ENCODE results near the gene STMN1.

Gene STMN1

GRCh38 chr1:25898223-25899015, 7.8 kb downstream of the STMN1 start:
- no peak overlapping the region for H3K4me3 ChIP-seq (ENCODE audit: low read length)
- no peak for DNase-seq (ENCODE audit: low read depth, low spot score)

GRCh38 chr1:25897754-25898153, 8.5 kb downstream of the STMN1 start:
- no peak overlapping the region for H3K4me3 ChIP-seq (ENCODE audit: low read length)
- DNase-seq (ENCODE audit: low read depth, low spot score): no peak

DNA sequence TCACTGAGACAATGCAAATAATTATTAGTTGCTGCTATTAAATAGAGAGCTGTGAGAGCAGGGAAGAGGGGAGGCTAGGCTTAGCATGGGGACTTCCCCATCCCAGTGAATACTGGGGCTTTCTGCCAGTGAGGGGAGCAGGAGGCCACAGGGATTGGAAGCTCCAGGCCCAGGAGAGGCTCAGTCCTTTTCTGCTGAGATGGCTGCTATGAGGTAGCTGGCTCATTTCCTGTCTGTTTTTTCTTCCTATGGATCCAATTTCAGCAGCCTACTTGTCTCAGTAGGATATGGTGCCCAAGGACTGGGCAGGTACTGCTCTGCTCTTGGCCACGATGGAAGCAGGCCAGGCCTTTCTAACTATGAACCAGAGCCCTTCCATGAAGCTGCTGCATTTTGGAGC, 10.0 kb downstream of the STMN1 start:
- DNase-seq (ENCODE audit: low read depth, low spot score): no peak
- no peak overlapping the region for H3K4me3 ChIP-seq (ENCODE audit: low read length)

GRCh38 chr1:25895365-25895990, 10.7 kb downstream of the STMN1 start:
- DNase-seq (ENCODE audit: low read depth, low spot score): peak; percentile 87
- H3K4me3 ChIP-seq (ENCODE audit: low read length): no peak overlapping the region

DNA sequence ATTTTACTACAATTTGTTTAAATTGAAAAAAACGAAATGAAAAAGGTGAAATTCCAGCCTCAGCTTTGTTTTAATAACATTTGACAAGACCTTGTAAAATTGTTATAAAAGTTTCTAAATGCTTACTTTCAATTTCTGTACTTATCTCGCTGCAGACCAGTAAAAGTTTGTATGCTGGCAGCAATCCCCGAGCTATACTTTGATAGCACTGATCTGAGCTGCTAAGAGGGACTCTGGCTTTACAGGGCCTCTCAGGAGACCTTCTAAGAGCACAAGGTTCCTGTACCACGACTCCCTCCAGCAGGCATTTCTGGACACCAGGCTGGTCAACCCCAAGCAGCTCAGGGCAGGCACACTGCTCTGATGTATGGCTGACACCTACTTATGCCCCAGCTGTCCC, 13.1 kb downstream of the STMN1 start:
- no peak overlapping the region for H3K4me3 ChIP-seq (ENCODE audit: low read length)
- DNase-seq (ENCODE audit: low read depth, low spot score): no peak

- no peak for DNase-seq (ENCODE audit: low read depth, low spot score)
- no peak overlapping the region for H3K4me3 ChIP-seq (ENCODE audit: low read length)
Measured at GRCh38 chr1:25891606-25892005, 14.6 kb downstream of the STMN1 start.

DNA sequence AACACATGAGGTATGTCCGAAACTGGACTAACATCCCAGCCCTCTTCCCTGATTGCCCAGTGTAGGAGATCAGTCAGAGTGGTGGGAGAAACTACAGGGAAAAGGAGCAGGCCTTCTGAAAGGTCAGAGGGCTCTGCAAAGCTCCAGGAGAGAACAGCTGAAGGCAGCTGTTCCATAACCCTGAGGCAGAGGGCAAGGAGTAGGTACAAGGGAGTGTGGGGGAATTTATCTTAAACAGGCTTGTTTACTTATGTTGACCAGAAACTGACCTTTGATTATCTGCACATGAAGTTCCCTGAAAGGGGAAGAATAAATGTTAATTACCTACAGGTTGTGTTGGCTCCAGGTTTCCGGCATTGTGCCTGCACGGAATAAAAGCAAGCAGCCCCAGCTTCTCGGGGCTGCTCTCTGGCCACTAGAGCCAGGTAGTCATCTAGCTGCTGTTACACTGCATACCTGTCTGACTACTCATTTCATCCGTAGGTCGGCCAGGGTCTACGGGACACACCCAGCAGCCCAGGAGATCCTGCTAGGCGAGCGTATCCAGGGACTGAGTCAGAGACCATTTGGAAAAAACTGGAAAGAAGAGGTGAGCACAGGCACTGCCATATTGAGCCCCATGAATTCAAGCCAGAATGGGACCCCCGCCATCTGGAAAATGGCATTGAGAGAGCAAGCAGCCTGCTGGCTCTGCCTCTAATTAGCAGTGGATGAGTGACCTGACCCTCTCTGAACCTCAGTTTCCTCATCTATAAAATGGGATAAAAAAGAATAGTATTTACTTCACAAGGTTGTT, 15.8 kb downstream of the STMN1 start:
- no peak overlapping the region for H3K4me3 ChIP-seq (ENCODE audit: low read length)
- DNase-seq (ENCODE audit: low read depth, low spot score): no peak

- no peak overlapping the region for H3K4me3 ChIP-seq (ENCODE audit: low read length)
- no peak for DNase-seq (ENCODE audit: low read depth, low spot score)
Measured at GRCh38 chr1:25889470-25889869, 16.7 kb downstream of the STMN1 start.

GRCh38 chr1:25888426-25888987, 17.7 kb downstream of the STMN1 start:
- no peak overlapping the region for H3K4me3 ChIP-seq (ENCODE audit: low read length)
- DNase-seq (ENCODE audit: low read depth, low spot score): no peak

GRCh38 chr1:25885602-25886001, 20.6 kb downstream of the STMN1 start:
- H3K4me3 ChIP-seq (ENCODE audit: low read length): no peak overlapping the region
- no peak for DNase-seq (ENCODE audit: low read depth, low spot score)

GRCh38 chr1:25881266-25881665, 25.0 kb downstream of the STMN1 start:
- no peak overlapping the region for H3K4me3 ChIP-seq (ENCODE audit: low read length)
- no peak for DNase-seq (ENCODE audit: low read depth, low spot score)

DNA sequence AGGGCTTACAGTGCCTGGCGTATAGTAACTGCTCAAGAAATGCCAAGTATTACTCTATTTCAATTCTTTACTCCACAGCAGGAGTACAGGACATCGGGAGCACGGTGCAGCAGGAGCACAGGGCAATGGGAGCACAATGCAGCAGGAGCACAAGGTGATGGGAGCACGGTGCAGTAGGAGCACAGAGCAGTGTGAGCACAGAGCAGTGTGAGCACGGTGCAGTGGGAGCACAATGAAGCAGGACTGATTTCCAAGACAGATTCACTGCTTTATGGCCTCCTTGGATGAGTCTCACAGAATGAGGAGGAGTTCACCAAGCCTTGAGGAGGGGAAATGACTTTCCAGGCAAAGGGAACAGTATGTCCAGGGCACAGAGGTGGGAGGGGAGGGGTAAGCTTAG, 25.7 kb downstream of the STMN1 start:
- H3K4me3 ChIP-seq (ENCODE audit: low read length): no peak overlapping the region
- DNase-seq (ENCODE audit: low read depth, low spot score): no peak

- DNase-seq (ENCODE audit: low read depth, low spot score): no peak
- no peak overlapping the region for H3K4me3 ChIP-seq (ENCODE audit: low read length)
Measured at GRCh38 chr1:25879675-25880074, 26.5 kb downstream of the STMN1 start.

DNA sequence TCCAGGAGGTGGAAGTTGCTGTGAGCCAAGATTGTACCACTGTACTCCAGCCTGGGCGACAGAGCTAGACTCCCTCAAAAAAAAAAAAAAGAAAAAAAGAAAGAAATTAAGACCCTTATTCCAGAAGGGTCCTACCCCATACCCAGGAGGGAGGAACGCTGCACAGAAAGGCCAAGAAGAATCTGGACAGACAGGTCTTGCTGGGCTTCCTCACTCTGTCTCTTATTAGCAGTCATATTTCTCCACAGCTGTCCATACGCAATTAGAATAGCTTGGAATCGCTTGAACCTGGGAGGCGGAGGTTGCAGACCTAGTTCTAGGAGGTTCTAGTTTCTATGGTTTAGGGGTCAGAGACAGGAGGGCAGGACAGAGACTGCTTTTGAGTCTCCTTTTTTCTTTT, 27.5 kb downstream of the STMN1 start:
- no peak for DNase-seq (ENCODE audit: low read depth, low spot score)

DNA sequence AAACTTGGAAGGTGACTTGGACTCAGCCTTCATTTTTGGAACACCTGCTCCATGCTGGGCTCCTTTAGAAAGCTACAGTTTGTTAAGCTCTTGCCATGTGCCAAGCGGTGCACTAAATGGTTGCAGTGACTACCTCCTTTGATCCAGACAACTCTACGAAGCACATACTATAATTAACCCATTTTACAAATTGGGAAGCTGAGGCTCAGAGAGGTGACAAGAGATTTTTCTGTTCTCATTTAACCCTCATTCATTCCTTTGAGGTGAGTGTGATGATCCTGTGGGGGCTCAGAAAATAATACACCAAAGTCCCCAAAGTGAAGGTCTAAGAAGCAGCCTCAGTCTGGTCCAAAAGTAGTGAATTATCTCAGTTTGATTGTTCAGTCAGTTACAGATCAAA, 29.1 kb downstream of the STMN1 start:
- DNase-seq (ENCODE audit: low read depth, low spot score): no peak
- H3K4me3 ChIP-seq (ENCODE audit: low read length): no peak overlapping the region

More for the DNA sequence above, 27.5 kb downstream of the STMN1 start:
- no peak overlapping the region for H3K4me3 ChIP-seq (ENCODE audit: low read length)

GRCh38 chr1:25876693-25877077, 29.5 kb downstream of the STMN1 start:
- DNase-seq (ENCODE audit: low read depth, low spot score): no peak
- no peak overlapping the region for H3K4me3 ChIP-seq (ENCODE audit: low read length)

GRCh38 chr1:25875856-25876692, 30.1 kb downstream of the STMN1 start:
- DNase-seq (ENCODE audit: low read depth, low spot score): no peak
- no peak overlapping the region for H3K4me3 ChIP-seq (ENCODE audit: low read length)

GRCh38 chr1:25875154-25875855, 30.9 kb downstream of the STMN1 start, which contains the start of gene PAQR7:
Gene PAQR7 (minus strand): TSS chr1:25875708. CDS start chr1:25863839, 11,869 bp downstream.
- peak within 1 kb of the TSS; percentile 37 for H3K4me3 ChIP-seq (ENCODE audit: low read length)
- no peak for DNase-seq (ENCODE audit: low read depth, low spot score)
